Measurements from ENCODE around the gene RNASET2. TPM values are rescaled to one million over a fixed set of nuclear protein-coding genes. Genes with fewer than 3 reads are reported as not detected.

Gene RNASET2
- total RNA-seq, 2 experiments from 2014 or later = 74.1 to 75.6 TPM

DNA sequence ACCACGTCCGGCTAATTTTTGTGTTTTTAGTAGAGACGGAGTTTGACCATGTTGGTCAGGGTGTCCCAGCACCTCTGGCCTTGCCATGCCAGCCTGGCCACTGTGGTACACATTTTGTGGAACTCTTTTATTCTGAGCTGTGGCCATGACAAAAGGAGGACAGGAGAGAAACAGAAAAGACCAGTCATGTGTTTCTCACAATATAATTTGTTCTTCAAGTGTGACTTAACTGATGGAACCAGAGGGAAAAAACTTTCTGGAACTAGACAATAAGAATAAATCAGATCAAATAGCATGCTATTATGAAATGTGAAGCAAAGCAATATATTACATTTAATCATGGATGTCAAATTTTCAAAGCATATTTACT is 4.2 kb upstream of the RNASET2 start:
- Mint-ChIP-seq H3K4me1 (ENCODE audit: low read depth) (peaks cover 35% of the 10 kb centered on the region), H3K36me3 (ENCODE audit: low read depth) (peaks cover under 1% of the 10 kb centered on the region), H3K27ac (peak overlapping the region; percentile 95), H3K4me3 (no peak overlapping the region), H3K27me3 (ENCODE audit: low read depth) (no peaks in the 10 kb centered on the region), H3K9me3 (peaks cover 10% of the 10 kb centered on the region)
- CTCF ChIA-PET = interaction anchor here (0.8 to 2.8 kb wide), 3 partner anchors 10 to 29 kb away, joined by 3 to 21 read pairs (median 3); no protein-coding TSS in a partner anchor
- intact Hi-C loops (cut with micrococcal nuclease) = no loop called here
- DNase-seq = no peak

DNA sequence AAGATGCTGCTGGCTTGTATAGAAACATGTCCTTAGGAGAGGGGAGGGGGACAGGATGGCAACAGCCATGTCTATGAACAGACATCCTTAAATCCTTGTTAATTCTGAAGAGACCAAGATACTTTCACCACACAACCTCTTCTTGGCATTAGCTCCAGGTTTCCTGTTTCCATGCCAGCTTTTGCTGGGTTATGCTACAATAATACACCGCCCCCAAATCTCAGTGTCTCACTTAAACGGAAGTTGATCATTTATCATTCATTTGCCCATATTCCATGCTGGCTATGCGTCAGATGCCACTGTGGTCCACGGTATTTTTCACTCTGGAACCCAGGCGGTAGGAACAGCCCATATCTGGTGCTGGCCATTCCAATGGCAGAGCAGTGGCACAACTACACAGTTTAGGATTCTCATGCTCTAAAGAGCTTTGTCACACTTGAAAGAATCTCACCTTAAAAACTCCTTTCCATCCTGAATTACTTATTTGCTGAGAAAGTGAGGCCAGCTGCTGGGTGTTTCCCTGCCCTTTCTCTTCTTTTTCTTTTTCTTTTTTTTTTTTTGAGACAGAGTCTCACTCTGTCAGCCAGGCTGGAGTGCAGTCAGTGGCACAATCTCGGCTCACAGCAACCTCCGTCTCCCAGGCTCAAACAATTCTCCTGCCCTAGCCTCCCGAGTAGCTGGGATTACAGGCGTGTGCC is 3.7 kb upstream of the RNASET2 start:
- Mint-ChIP-seq H3K36me3 (ENCODE audit: low read depth) (peaks cover 5% of the 10 kb centered on the region), H3K9me3 (peaks cover 10% of the 10 kb centered on the region), H3K4me1 (ENCODE audit: low read depth) (peaks cover 39% of the 10 kb centered on the region), H3K4me3 (peak overlapping the region; percentile 19), H3K27me3 (ENCODE audit: low read depth) (no peaks in the 10 kb centered on the region), H3K27ac (peak overlapping the region; percentile 95)
- intact Hi-C loops (cut with micrococcal nuclease) = loop anchor here (1.0 to 10.0 kb wide), 3 partner anchors 9 to 705 kb away; no protein-coding TSS in a partner anchor
- no peak for DNase-seq
- CTCF ChIA-PET = interaction anchor here (0.8 to 2.8 kb wide), 4 partner anchors 9 to 182 kb away, joined by 3 to 21 read pairs (median 4); no protein-coding TSS in a partner anchor

DNA sequence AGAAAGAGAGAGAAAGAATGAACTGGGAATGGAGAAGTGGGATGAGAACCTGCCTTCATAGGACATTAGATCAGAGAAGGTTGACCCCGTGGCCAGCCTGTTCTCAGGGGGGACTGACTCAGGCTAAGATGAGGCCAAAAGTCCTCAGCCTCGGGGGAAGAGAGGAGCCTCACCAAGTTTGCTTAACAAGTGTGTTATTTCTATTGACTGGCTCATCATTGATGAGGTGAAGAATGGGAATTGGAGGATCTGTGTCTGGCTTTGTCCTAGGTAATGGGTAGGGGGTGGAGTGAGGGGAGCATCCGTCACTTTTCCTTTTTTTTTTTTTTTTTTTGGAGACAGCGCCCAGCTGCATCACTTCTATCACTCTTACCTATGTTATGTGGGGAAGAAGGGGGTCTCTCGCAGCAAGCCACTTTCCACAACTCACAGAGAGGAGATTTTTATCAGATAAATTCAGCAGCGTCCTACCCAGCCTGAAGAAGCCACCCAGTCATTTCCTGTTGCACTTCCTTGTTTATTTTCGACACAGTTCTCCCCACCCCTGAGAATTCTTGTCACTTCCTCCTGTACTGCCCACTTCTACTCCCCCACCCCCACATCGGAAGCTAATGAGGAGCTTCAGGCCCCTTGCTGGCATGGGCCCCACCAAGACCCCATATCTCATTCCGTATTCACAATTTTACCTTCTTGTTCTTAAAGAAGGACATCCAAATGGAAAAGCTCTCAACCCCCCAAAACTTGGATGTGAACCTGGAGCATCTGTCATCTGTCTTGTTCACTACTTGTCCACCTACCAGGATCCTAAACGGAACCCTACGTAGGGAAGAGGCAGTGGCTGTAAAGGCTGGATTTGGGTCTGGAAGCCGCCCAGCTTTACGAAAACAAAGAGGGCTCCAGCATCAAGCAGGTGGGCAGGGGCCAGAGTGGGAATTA is 2.8 kb upstream of the RNASET2 start:
- H3K4me3 Mint-ChIP-seq = peak overlapping the region; percentile 86
- peak; percentile 71 for DNase-seq
- CTCF ChIA-PET = interaction anchor here (0.8 to 2.8 kb wide), 3 partner anchors 17 to 182 kb away, joined by 3 to 21 read pairs (median 5); no protein-coding TSS in a partner anchor
- peaks cover 9% of the 10 kb centered on the region for H3K9me3 Mint-ChIP-seq
- H3K27ac Mint-ChIP-seq = peak overlapping the region; percentile 95
- peaks cover 45% of the 10 kb centered on the region for H3K4me1 Mint-ChIP-seq (ENCODE audit: low read depth)
- intact Hi-C loops (cut with micrococcal nuclease) = loop anchor here (1.0 to 10.0 kb wide), 3 partner anchors 8 to 704 kb away; no protein-coding TSS in a partner anchor
- no peaks in the 10 kb centered on the region for H3K27me3 Mint-ChIP-seq (ENCODE audit: low read depth)
- peaks cover 5% of the 10 kb centered on the region for H3K36me3 Mint-ChIP-seq (ENCODE audit: low read depth)

DNA sequence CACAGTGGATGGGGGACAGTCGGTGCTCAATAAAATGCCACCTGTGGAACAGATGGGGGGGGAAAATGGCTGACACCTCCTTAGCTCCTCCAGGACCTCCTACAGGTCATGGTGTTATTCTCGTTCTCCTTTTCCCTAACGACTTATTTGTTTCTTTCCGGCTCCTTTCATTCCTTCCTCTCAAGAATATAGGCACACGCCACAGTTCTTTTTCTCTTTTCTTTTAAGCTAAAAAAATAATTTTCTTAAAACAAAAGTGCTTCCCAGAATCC is 1.4 kb upstream of the RNASET2 start:
- H3K4me1 Mint-ChIP-seq (ENCODE audit: low read depth) = peaks cover 60% of the 10 kb centered on the region
- intact Hi-C loops (cut with micrococcal nuclease) = loop anchor here (2.0 to 10.0 kb wide), 3 partner anchors 15 to 703 kb away; partner anchors contain the start of gene MPC1

DNA sequence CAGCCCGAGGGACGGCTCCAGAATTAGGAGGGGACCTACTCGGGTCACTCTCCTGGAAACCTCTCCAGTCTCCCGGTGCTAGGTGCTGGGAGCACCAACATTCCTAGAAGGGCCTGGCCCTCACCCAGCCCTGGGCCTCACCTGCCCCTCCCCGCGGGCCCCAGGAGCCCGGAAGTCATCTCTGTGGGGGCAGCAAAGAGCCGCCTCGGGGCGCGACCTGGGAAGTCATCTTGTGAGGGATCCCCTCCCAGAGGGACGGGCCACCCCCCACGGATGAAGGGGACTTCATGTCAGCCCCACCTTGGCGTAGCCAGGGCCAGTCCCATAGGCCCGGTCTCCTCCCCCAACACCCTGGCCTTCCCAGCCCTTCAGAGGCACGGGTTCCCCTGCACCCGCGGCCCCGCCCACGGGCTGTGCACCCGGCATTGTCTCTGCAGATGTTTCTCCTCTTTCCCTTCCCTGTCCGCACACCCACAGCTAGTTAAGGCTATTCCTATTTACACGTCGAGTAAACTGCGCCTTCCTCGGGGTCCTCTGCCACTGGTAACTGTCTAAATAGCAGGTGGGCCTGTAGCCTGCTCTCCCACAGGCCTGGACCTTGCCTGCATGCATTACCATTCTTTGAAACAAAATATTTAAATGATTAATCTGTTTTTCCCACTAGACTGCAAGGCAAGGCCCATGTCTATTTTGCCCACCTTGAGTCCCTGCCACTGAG is 896 bp upstream of the RNASET2 start:
- H3K27ac Mint-ChIP-seq = peak overlapping the region; percentile 95
- peaks cover 5% of the 10 kb centered on the region for H3K36me3 Mint-ChIP-seq (ENCODE audit: low read depth)
- no peaks in the 10 kb centered on the region for H3K27me3 Mint-ChIP-seq (ENCODE audit: low read depth)
- CTCF ChIA-PET = interaction anchor here (0.6 to 2.4 kb wide), 5 partner anchors 15 to 289 kb away, joined by 3 to 11 read pairs (median 3); no protein-coding TSS in a partner anchor
- H3K9me3 Mint-ChIP-seq = peaks cover under 1% of the 10 kb centered on the region
- peak; percentile 82 for DNase-seq
- H3K4me1 Mint-ChIP-seq (ENCODE audit: low read depth) = peaks cover 65% of the 10 kb centered on the region
- H3K4me3 Mint-ChIP-seq = peak overlapping the region; percentile 86
- intact Hi-C loops (cut with micrococcal nuclease) = loop anchor here (2.0 to 10.0 kb wide), 3 partner anchors 14 to 702 kb away; partner anchors contain the start of gene MPC1

More for the DNA sequence above, 1.4 kb upstream of the RNASET2 start:
- no peaks in the 10 kb centered on the region for H3K27me3 Mint-ChIP-seq (ENCODE audit: low read depth)
- peaks cover 5% of the 10 kb centered on the region for H3K36me3 Mint-ChIP-seq (ENCODE audit: low read depth)
- CTCF ChIA-PET = interaction anchor here (0.6 to 1.5 kb wide), 3 partner anchors 169 to 288 kb away, joined by 3 read pairs; no protein-coding TSS in a partner anchor
- peak overlapping the region; percentile 86 for H3K4me3 Mint-ChIP-seq
- peaks cover 5% of the 10 kb centered on the region for H3K9me3 Mint-ChIP-seq
- peak overlapping the region; percentile 95 for H3K27ac Mint-ChIP-seq
- DNase-seq = no peak

DNA sequence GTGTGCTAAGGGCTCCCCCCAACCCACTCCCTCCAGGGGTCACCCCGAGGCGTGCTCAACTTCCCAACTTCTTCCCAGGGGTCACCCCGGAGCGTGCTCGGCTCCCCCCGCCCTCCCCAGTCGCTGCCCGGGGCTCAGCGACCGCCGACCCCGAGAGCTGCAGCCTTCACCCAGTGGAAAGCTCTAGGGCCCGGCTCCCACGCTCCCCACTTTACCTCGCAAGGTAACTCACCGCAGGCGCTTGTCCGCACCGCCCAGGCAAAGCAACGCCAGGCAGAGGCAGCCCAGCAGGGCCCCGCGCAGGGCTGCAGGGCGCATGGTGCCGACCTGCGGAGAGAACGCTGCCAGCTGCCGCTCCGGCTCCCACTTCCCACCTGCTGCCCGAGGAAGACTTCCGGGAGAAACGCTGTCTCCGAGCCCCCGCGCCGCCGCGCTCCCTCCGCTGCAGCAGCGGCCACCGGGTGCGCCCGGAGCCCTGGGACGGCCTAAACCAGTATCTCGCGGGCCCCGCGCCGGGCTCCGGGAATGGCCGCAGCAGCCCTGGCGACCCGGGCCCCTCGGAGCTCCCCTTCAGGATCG is 396 bp downstream of the RNASET2 start:
- Mint-ChIP-seq H3K27ac (peak overlapping the region; percentile 81), H3K4me3 (peak overlapping the region; percentile 86), H3K9me3 (no peaks in the 10 kb centered on the region), H3K27me3 (ENCODE audit: low read depth) (no peaks in the 10 kb centered on the region), H3K36me3 (ENCODE audit: low read depth) (peaks cover 5% of the 10 kb centered on the region), H3K4me1 (ENCODE audit: low read depth) (peaks cover 77% of the 10 kb centered on the region)
- intact Hi-C loops (cut with micrococcal nuclease) = loop anchor here (1.0 to 10.0 kb wide), 4 partner anchors 13 to 701 kb away; partner anchors contain the start of genes MPC1 and RPS6KA2
- CTCF ChIA-PET = interaction anchor here (0.7 to 2.4 kb wide), 5 partner anchors 8 to 169 kb away, joined by 3 to 11 read pairs (median 4); no protein-coding TSS in a partner anchor
- peak; percentile 45 for DNase-seq

DNA sequence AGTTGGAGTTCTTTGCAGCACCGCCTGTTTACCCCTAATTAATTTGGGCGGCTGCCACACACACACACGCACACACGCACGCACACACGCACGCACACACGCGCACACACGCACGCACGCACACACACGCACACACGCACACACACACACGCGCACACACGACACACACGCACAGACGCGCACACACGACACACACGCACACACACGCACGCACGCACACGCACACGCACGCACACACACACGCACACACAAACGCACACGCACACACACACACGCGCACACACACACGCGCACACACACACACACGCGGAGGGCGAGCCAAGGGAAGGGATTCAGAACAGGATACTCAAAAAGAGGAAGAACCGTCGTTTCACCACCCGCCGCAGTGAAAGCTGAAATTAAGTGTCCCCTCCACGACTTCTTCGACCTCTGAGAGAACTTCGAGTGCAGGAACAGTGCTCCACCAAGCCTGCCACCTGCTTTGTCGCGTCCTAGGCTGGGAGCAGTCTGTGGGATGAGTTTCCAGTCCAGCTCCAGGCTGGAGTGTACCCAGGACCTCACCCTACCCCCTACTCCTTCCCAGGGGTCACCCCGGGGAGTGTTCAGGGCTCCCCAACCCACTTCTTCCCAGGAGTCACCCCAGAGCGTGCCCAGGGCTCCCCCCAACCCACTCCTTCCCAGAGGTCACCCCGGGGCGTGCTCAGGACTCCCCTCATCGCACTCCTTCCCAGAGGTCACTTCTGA is 1.1 kb downstream of the RNASET2 start:
- H3K36me3 Mint-ChIP-seq (ENCODE audit: low read depth) = peaks cover 5% of the 10 kb centered on the region
- DNase-seq = peak; percentile 52
- no peaks in the 10 kb centered on the region for H3K27me3 Mint-ChIP-seq (ENCODE audit: low read depth)
- intact Hi-C loops (cut with micrococcal nuclease) = loop anchor here (10.0 kb wide), 1 partner anchor 700 kb away; no protein-coding TSS in a partner anchor
- H3K27ac Mint-ChIP-seq = peak overlapping the region; percentile 81
- H3K4me1 Mint-ChIP-seq (ENCODE audit: low read depth) = peaks cover 80% of the 10 kb centered on the region
- H3K9me3 Mint-ChIP-seq = no peaks in the 10 kb centered on the region
- CTCF ChIA-PET = interaction anchor here (0.7 to 2.4 kb wide), 4 partner anchors 14 to 180 kb away, joined by 4 to 11 read pairs (median 4); no protein-coding TSS in a partner anchor
- peak overlapping the region; percentile 86 for H3K4me3 Mint-ChIP-seq

DNA sequence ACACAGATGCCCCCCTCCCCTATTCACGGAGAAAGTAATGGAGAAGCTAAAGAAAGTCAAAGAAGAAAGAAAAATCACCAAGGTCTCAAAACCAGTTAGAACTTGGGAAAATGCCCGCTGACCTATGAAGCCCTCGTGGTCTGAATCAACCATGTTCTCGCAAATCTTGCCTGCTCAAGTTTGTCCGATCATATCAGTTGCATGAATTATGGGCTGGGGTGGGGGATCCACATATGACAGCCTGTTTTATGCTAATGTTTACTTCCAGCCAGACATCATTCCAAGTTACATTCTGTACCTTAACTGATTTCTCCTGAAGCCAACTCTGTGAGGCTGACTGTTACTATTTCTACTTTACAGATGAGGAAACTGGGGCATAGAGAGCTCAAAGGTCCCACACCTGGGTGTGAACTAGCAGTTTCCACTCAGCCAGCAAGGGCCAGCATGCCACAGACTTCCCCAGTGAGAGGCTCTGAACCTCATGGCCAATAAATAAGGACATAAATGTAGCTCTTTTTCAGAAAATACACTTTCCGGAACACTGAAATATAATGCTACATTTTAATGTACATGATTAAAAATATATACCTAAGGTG is 2.1 kb downstream of the RNASET2 start:
- peaks cover 80% of the 10 kb centered on the region for H3K4me1 Mint-ChIP-seq (ENCODE audit: low read depth)
- H3K4me3 Mint-ChIP-seq = peak overlapping the region; percentile 51
- intact Hi-C loops (cut with micrococcal nuclease) = loop anchor here (5.0 to 10.0 kb wide), 4 partner anchors 467 to 699 kb away; partner anchors contain the start of gene SFT2D1
- CTCF ChIA-PET = interaction anchor here (0.6 to 1.8 kb wide), 6 partner anchors 13 to 508 kb away, joined by 4 to 22 read pairs (median 5); no protein-coding TSS in a partner anchor
- DNase-seq = no peak
- no peaks in the 10 kb centered on the region for H3K9me3 Mint-ChIP-seq
- H3K27ac Mint-ChIP-seq = peak overlapping the region; percentile 83
- peaks cover 8% of the 10 kb centered on the region for H3K36me3 Mint-ChIP-seq (ENCODE audit: low read depth)
- H3K27me3 Mint-ChIP-seq (ENCODE audit: low read depth) = no peaks in the 10 kb centered on the region

DNA sequence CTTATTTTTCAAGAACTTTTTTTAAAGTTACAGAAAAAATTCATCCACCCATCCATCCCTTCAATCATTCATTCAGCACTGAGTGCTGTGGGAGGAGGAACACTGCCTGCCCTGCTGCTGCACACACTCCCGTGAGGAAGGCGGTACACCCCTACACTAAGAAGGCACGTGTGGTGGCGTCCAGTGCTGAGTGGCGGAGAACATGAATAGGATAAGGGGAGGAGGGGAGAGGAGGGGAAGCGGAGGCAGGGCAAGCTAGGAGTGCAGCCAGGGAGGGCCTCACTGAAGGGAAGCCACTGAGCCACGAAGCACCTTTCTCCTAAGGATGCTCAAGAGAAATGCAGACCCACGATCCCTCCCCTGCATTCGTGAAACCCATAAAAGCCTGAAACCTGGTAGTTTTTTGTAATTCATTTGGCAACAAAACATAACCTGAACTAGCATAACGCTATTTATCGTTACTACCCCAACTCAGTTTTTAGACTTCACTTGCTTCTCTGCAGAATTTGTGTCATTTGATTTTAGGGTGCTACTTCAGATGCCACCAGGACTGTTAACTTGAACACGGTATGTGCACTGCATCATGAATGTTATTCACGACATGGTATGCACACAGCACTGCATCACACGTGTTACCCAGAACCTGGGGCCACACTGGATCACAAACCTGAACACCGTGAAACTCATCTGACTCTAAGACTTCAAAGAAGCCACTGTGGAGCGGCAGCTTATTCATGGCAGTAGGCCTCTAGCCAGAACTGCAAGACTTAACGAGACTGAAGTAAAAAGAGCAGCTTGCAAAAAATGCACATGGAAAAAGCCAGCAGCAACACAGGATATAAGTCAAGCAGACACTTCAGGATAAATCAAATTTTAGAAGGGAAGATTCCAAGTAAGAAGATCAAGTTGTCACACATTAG is 3.5 kb downstream of the RNASET2 start:
- Mint-ChIP-seq H3K4me3 (peak overlapping the region; percentile 64), H3K36me3 (ENCODE audit: low read depth) (peaks cover 10% of the 10 kb centered on the region), H3K9me3 (no peaks in the 10 kb centered on the region), H3K27me3 (ENCODE audit: low read depth) (no peaks in the 10 kb centered on the region), H3K27ac (peak overlapping the region; percentile 96), H3K4me1 (ENCODE audit: low read depth) (peaks cover 73% of the 10 kb centered on the region)
- intact Hi-C loops (cut with micrococcal nuclease) = loop anchor here (5.0 to 10.0 kb wide), 4 partner anchors 466 to 698 kb away; partner anchors contain the start of gene SFT2D1
- peak; percentile 74 for DNase-seq
- CTCF ChIA-PET = interaction anchor here (0.7 to 2.5 kb wide), 11 partner anchors 11 to 178 kb away, joined by 3 to 22 read pairs (median 4); no protein-coding TSS in a partner anchor

Measured in activated naive CD4-positive, alpha-beta T cell treated with anti-CD3 and anti-CD28 coated beads for 36 hours (primary cell).